Right lobe of liver (tissue), 6 donors: ENCODE data around the gene DAG1. TPM values are rescaled to one million over a fixed set of nuclear protein-coding genes. Genes with fewer than 3 reads are reported as not detected.

ENCODE experiments used
- ATAC-seq, 4 donors: fragments of 200-7000 bp; cut with Tn5 transposase; one replicate each; pipeline ENCODE4 v1.9.1; 2020; ENCODE audit warnings: mild to moderate bottlenecking in 4 of 4, moderate library complexity in 4 of 4
- DNase-seq, 3 donors: peaks; one replicate each; pipeline ENCODE4 v3.0.0-alpha.2; 2020
- H3K27ac ChIP-seq, 3 donors: fragments of 200-600 bp; one replicate each; pipeline ENCODE4 v1.8.0; 2022
- H3K27me3 ChIP-seq, 2 donors: fragments of 200-600 bp; one replicate each; pipeline ENCODE4 v1.8.0; 2022
- H3K36me3 ChIP-seq, 4 donors: fragments of 200-600 bp; sonication (generic) in 1 of 4; one replicate each; pipeline versions ENCODE4 v1.5.1 to v1.8.0; 2017 to 2022; ENCODE audit warnings: control low read depth in 1 of 4
- H3K4me1 ChIP-seq, 4 donors: fragments of 200-600 bp; sonication (generic) in 1 of 4; one replicate each; pipeline versions ENCODE4 v1.5.1 to v1.8.0; 2017 to 2022; ENCODE audit warnings: control low read depth in 1 of 4
- H3K4me3 ChIP-seq, 3 donors: fragments of 200-600 bp; one replicate each; pipeline ENCODE4 v1.8.0; 2022
- H3K9me3 ChIP-seq, 4 donors: fragments of 200-600 bp; sonication (generic) in 1 of 4; one replicate each; pipeline versions ENCODE4 v1.5.1 to v1.8.0; 2017 to 2022; ENCODE audit warnings: control low read depth in 1 of 4
- POLR2A ChIP-seq: fragments of 450-650 bp; IDR thresholded peaks from one replicate; pipeline ENCODE4 v1.6.1; 2017; ENCODE audit warnings: antibody characterized with exemption, mild to moderate bottlenecking
- WGBS: methylation state at CpG from one replicate; pipeline ENCODE4 v1.1.6; 2018; ENCODE audit warnings: low coverage, low lambda C conversion rate; ENCODE audit not compliant: insufficient coverage; ENCODE audit errors: missing lambda C conversion rate; 5-methylcytosine and 5-hydroxymethylcytosine counted together
- intact Hi-C, 2 donors: fragments of 100-400 bp; cut with DNase I; formaldehyde crosslinking; loops; one replicate each; pipeline versions ENCODE4 v1.11.2 to v1.14.1; 2022
- total RNA-seq, 6 experiments: library from RNA; depleted of rRNA in 2 of 6; stranded (reverse); fragments of >200 nt in 2 of 6; fragmentation: NEBNext Ultra II Directional in 3 of 6; extraction: Animal tissue kit (Norgen Biotek cat#: 25700) in 3 of 6; gene quantifications; one replicate each; pipeline versions ENCODE4 v1.1.0 to v1.2.4, GENCODE V29; 2016 to 2023
- TF ChIP-seq, protein P1 (sequence below), 4 donors: fragments of 200-600 bp in 3 of 4; fragments of 450-650 bp in 1 of 4; IDR thresholded peaks; one replicate each; pipeline versions ENCODE4 v1.5.1 to v1.8.0; 2016 to 2022; ENCODE audit warnings: antibody characterized with exemption in 4 of 4, mild to moderate bottlenecking in 2 of 4
- donor health status: DM: no; HTN: yes; CAD: no.
- donor health status: DM: no; HTN: no; CAD: no.
- donor health status: DM: no; HTN: no; CAD: no.
- donor health status: DM: no; HTN: yes; CAD: no.
- donor health status: DM: no; HTN: yes; CAD: no.

Gene DAG1
- total RNA-seq, 6 experiments from 2014 or later = 54.5 to 92.5 (median 65.2) TPM

DNA sequence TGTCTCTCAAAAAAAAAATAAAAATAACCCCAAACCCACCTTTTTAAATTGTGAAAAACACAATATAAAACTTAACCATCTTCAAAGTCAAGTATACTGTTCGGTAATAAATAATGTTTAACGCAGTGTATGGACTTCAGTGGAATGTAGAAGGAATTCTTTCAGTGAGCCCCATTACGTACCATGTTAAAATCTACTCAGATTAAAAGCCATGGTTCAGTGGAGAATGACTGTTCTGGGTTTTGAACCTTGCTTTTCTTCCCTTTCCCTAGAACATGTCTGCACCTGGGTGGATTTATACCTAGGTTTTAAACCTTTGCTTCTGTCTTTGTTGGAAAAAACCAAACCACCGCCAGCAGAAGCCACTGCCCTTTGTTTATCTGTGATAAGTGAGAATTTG, 27.5 kb downstream of the DAG1 start:
- TF ChIP-seq, protein P1, sequence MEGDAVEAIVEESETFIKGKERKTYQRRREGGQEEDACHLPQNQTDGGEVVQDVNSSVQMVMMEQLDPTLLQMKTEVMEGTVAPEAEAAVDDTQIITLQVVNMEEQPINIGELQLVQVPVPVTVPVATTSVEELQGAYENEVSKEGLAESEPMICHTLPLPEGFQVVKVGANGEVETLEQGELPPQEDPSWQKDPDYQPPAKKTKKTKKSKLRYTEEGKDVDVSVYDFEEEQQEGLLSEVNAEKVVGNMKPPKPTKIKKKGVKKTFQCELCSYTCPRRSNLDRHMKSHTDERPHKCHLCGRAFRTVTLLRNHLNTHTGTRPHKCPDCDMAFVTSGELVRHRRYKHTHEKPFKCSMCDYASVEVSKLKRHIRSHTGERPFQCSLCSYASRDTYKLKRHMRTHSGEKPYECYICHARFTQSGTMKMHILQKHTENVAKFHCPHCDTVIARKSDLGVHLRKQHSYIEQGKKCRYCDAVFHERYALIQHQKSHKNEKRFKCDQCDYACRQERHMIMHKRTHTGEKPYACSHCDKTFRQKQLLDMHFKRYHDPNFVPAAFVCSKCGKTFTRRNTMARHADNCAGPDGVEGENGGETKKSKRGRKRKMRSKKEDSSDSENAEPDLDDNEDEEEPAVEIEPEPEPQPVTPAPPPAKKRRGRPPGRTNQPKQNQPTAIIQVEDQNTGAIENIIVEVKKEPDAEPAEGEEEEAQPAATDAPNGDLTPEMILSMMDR (IDR thresholded peaks at IDR 0.05) = no peak
- no peak for TF ChIP-seq POLR2A
- Histone ChIP-seq H3K27me3 (no peaks in the 10 kb centered on the region), H3K9me3 (no peaks in the 10 kb centered on the region), H3K36me3 (no peaks in the 10 kb centered on the region), H3K27ac (peak overlapping the region; percentile 69 to 89 (median 84)), H3K4me1 (peaks cover 0 to 64% (median 21%) of the 10 kb centered on the region in 4 donors), H3K4me3 (no peak overlapping the region)
- WGBS = 72% methylated on average over 4 of the region's 4 CpGs
- ATAC-seq = peak in 1 of 4 donors; percentile 8
- intact Hi-C loops = no loop called here
- peak in 1 of 3 donors; percentile 40 for DNase-seq

DNA sequence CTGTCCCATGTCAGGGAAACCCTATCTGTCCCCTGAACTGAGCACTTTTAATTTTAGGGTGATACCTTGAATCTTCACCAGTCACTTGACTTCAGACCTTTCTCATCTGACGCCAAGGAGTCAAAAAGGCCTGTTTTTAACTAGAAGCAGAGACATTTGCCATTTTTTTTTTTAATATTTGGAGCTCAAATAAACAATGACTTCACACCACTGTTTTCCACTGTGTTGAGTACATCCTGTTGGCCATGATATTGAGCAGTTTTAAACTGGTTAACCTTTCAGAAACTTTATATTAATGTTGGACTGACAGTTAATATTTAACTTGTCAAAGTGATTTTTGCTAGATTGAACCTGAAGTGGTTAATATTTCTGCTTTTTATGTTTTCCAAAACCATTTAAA, 28.2 kb downstream of the DAG1 start:
- H3K4me3 ChIP-seq = no peak overlapping the region
- TF ChIP-seq, protein P1 (IDR thresholded peaks at IDR 0.05) = peak in 1 of 4 donors; percentile 1
- TF ChIP-seq POLR2A = no peak
- DNase-seq = no peak
- no peaks in the 10 kb centered on the region for H3K27me3 ChIP-seq
- WGBS = 27% methylated on average over 1 of the region's 1 CpG
- H3K4me1 ChIP-seq = peaks cover 0 to 64% (median 21%) of the 10 kb centered on the region in 4 donors
- H3K27ac ChIP-seq = peak overlapping the region; percentile 69 to 89 (median 84)
- intact Hi-C loops = no loop called here
- H3K36me3 ChIP-seq = no peaks in the 10 kb centered on the region
- H3K9me3 ChIP-seq = no peaks in the 10 kb centered on the region
- ATAC-seq = peak; percentile 36 to 65 (median 52)

DNA sequence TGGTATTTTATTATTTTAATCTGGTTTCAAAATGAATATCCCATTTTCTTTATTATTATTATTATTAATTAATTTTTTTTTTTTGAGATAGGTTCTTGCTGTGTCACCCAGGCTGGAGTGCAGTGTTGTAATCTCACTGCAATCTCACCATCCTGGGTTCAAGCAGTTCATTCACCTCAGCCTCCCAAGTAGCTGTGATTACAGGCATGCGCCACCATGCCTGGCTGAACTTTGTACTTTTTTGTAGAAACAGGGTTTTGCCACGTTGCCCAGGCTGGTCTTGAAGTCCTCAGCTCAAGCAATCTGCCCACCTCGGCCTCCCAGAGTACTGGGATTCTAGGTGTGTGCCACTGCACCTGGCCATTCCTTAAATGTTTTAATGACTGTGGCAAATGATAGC, 28.6 kb downstream of the DAG1 start:
- intact Hi-C loops = no loop called here
- H3K27ac ChIP-seq = peak overlapping the region; percentile 69 to 89 (median 84)
- ATAC-seq (peak in 3 of 4 donors; percentile 27 to 67 (median 37)), DNase-seq (peak in 2 of 3 donors; percentile 51 to 54)
- peaks cover 0 to 64% (median 21%) of the 10 kb centered on the region in 4 donors for H3K4me1 ChIP-seq
- no peaks in the 10 kb centered on the region for H3K27me3 ChIP-seq
- no peak for TF ChIP-seq POLR2A
- TF ChIP-seq, protein P1 (IDR thresholded peaks at IDR 0.05) = no peak
- 10% methylated on average over 2 of the region's 3 CpGs for WGBS
- no peak overlapping the region for H3K4me3 ChIP-seq
- H3K36me3 ChIP-seq = no peaks in the 10 kb centered on the region
- no peaks in the 10 kb centered on the region for H3K9me3 ChIP-seq

DNA sequence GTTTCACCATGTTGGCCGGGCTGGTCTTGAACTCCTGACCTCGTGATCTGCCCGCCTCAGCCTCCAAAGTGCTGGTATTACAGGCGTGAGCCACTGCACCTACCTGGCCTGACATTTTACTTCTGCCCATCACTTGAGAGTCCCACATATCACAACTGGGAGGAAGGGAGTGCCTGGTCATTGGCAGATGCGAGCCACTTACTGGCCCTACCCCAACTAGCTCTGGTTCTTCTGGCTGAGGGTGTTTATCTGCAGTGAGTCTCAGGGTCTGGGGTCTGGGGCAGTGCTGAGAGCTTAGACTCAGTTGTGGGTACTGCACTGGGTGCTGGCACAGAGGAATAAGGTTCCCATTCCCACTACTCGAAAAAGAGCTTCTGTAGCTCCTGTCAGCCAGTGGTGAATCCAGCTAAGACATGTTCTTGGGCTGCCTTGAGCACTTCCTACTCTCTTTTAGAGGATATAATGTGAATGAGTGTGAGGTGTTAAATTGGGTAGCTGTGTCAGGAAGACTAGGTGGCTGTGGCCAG, 30.2 kb downstream of the DAG1 start:
- peak; percentile 1 to 38 (median 18) for ATAC-seq
- WGBS = 86% methylated on average over 5 of the region's 6 CpGs
- peaks cover 0 to 58% (median 21%) of the 10 kb centered on the region in 4 donors for H3K4me1 ChIP-seq
- H3K9me3 ChIP-seq = no peaks in the 10 kb centered on the region
- DNase-seq = peak in 1 of 3 donors; percentile 27
- intact Hi-C loops = no loop called here
- TF ChIP-seq POLR2A = no peak
- TF ChIP-seq, protein P1 (IDR thresholded peaks at IDR 0.05) = no peak
- H3K27me3 ChIP-seq = no peaks in the 10 kb centered on the region
- no peak overlapping the region for H3K4me3 ChIP-seq
- H3K36me3 ChIP-seq = no peaks in the 10 kb centered on the region
- H3K27ac ChIP-seq = peak overlapping the region; percentile 81 to 89 (median 84)
